Left cardiac atrium (tissue), 4 donors: ENCODE data around the gene RAB3B. TPM values are rescaled to one million over a fixed set of nuclear protein-coding genes. Genes with fewer than 3 reads are reported as not detected.
"Not testable (repeated sequence)": the region's sequence is repeated elsewhere in the genome, so short reads cannot be mapped to it uniquely, and the experiment has no call there.

Experiments
- ATAC-seq, 2 donors: fragments of 200-7000 bp; cut with Tn5 transposase; one replicate each; pipeline ENCODE4 v1.9.1; 2020; ENCODE audit warnings: mild to moderate bottlenecking in 2 of 2, moderate library complexity in 2 of 2
- DNase-seq: peaks from one replicate; pipeline ENCODE4 v3.0.0-alpha.2; 2020
- intact Hi-C, 2 donors: fragments of 100-400 bp; cut with DNase I; formaldehyde crosslinking; loops; one replicate each; pipeline versions ENCODE4 v1.14.1 to v1.15.1; 2022 to 2023
- total RNA-seq, 2 donors: library from RNA; stranded (reverse); fragmentation: NEBNext Ultra II Directional; extraction: Animal tissue kit (Norgen Biotek cat#: 25700); gene quantifications; one replicate each; pipeline ENCODE4 v1.2.1, GENCODE V29; 2021
- donor health status: DM: no; HTN: yes; CAD: no.
- donor health status: DM: no; HTN: yes; CAD: no; lungs with severe emphysema.
- donor health status: DM: yes; HTN: yes; CAD: no.
- donor health status: Dilated cardiomyopathy.

RAB3B gene
- total RNA-seq, 2 donors from 2014 or later: not detected

- intact Hi-C loops: loop anchor here in 1 of 2 donors (10.0 kb wide), 1 partner anchor 106 kb away; no protein-coding TSS in a partner anchor
- no peak for ATAC-seq
Observed at GRCh38 chr1:51899022-51899421, 91.5 kb downstream of the RAB3B start.

DNA sequence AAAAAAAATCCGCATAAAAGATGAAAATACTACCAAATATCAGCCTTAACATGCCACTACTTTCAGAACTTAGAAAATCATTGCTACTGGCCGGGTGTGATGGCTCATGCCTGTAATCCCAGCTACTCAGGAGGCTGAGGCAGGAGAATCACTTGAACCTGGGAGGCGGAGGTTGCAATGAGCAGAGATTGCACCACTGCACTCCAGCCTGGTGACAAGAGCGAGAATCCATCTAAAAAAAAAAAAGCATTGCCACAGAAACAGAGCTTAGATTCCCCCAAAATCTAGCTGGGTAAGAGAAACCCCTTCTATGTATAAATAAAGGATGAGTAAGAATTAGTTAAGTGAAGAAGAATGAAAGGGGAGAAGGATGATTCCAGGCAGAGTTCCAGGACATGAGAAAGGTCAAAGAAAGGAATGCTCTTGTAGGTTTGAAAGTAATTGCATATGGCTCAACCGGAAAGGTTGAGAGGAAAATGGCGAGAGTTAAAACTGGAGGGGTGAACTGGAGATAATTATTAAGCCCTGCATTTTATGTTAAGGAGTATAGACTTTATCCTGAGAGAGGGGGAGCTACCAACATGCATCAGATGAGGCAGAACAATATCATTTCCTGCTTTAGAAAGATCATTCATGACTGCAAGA, 92.3 kb downstream of the RAB3B start:
- intact Hi-C loops: loop anchor here in 1 of 2 donors (10.0 kb wide), 1 partner anchor 107 kb away; no protein-coding TSS in a partner anchor
- ATAC-seq (no peak), DNase-seq (no peak)

More at GRCh38 chr1:51899022-51899421, 91.5 kb downstream of the RAB3B start:
- DNase-seq: no peak

DNA sequence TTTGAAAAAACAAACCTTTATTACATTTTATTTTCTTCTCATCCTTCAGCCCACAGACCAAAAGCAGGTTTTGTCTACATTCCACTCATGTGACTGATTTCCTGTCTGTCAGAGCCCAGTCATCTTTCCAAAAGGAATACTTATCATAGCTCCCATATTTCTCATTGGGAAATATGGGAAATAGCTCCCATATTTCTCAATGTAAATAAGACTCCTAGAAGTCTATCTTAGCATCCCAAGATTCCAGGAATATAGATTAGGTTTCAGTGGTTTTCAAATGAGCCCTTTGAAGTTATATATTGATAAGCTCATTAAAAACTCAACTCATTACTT, 92.8 kb downstream of the RAB3B start:
- intact Hi-C loops: loop anchor here (1.0 to 10.0 kb wide), 2 partner anchors 105 to 107 kb away; no protein-coding TSS in a partner anchor
- DNase-seq (no peak), ATAC-seq (no peak)

DNA sequence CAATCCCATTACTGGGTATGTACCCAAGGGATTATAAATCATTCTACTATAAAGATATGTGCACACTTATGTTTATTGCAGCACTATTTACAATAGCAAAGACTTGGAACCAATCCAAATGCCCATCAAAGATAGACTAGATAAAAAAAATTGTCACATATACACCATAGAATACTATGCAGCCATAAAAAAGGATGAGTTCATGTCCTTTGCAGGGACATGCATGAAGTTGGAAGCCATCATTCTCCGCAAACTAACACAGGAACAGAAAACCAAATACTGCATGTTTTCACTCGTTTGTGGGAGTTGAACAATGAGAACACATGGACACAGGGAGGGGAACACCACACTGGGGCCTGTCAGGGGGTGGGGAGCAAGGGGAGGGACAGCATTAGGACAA, 95.8 kb downstream of the RAB3B start:
- ATAC-seq, DNase-seq: not testable (repeated sequence)
- intact Hi-C loops: loop anchor here in 1 of 2 donors (10.0 kb wide), 1 partner anchor 110 kb away; no protein-coding TSS in a partner anchor

DNA sequence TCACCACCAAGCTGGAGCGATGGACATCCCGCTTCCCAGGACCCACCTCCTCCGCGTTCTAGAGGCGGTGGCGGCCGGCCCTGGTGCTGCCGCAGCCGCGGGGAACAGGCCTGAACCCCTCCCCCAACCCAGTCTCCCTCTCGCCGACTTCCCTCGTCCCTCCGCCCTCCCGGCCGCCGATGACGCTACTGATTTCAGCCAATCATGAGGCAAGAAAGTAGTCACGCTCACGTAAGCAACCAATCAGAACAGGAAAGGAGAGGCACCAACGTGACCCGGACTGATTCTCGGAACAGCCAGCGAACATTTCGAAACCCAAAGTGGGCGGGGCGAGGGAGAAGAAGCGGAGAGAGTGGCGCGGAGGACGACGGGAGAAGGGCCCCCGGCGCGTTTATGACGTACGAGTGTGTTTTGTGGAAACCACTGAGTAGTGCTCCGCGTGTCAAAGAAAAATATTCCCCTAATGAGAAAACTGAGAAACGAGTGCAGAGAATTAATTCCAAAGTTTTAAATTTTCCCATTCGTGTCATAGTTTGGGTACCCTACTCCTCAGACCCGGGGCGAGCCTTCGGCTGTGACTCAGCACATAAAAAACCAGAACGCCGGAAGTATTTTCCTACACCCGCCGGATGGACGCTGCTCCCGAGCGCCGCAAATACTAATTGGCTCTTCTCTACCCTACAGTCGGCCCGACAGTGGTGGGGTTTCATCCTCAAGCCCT, 111.7 kb downstream of the RAB3B start, which contains the start of gene NRDC:
Gene NRDC (minus strand): TSS at position 112 of the 721 bp plus-strand sequence. CDS start 112 bp downstream, outside the sequence.
- intact Hi-C loops: no loop called here
- ATAC-seq (peak; percentile 97 to 98), DNase-seq (peak; percentile 100)

DNA sequence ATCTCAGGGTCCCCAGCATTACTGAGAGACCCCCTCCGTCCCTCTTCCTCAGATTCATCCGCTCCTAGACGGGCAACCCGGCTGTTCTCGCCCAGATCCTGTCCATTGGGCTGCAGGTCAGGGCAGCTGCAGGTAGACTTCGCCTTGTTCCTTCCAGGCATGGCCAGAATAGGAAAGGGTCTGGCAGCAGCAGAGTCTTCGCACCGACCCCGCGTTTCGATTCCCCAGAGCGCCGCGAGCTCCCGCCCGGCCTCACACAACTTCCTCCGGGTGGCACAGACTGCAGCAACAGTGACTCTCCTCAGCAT, 112.2 kb downstream of the RAB3B start:
- intact Hi-C loops: no loop called here
- ATAC-seq (peak; percentile 9 to 33), DNase-seq (no peak)

DNA sequence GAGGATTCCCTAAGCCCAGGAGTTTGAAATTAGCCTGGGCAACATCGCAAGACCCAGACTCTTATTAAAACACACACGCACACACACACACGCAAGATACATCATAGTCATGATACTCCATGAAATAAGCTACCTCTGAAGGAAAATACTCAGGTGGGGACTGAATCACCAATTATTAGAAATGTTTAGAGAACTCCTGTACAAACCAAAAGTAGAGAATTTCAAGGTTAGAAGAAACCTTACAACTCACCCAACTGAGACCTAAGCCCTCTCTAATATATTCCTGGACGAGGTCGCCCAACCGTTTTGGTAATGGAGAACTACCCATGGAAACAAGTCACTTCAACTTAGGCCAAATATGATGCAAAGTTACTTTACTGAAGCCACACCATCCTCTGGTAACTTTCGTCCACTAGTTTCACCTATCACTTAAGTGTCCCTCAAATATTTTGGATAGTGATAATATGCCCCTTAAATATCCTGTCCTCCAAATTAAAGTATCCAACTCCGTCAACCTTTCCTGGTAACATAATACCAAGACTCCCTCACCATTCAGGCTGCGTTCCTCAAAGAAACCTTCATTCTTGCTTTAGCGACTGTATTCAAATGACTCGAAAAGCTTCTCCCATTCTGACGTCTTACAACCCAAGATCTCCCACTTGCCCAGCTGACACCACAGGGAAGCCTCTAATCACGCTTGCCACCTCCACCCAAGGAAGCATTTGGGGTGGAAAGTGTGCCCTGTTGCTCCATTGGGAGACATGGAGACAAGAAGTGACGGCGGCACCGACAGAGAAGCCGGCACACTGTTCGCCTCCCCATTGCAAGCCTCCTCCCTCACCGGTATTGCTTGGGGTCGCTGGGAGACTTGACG, 112.8 kb downstream of the RAB3B start:
- ATAC-seq: peak; percentile 5 to 6
- intact Hi-C loops: no loop called here
- peak; percentile 31 for DNase-seq

DNA sequence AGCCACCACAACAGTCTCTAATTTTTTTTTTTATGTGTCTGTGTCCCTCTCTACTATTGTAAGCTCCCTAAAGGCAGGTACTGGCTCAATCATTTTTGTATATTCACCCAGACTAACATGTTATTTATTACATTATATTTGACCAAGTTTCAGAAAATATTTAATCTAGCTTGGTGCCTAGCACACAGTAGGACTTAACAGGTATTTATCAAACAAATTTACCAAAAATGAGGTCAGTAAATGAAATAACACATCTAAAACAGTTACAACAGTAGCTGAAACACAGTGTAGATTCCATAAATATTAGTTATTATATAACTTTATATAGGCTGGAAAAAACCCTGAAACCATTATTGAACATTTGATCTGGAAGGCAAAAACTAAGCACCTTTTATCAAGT, 114.7 kb downstream of the RAB3B start:
- no peak for DNase-seq
- intact Hi-C loops: no loop called here
- no peak for ATAC-seq

DNA sequence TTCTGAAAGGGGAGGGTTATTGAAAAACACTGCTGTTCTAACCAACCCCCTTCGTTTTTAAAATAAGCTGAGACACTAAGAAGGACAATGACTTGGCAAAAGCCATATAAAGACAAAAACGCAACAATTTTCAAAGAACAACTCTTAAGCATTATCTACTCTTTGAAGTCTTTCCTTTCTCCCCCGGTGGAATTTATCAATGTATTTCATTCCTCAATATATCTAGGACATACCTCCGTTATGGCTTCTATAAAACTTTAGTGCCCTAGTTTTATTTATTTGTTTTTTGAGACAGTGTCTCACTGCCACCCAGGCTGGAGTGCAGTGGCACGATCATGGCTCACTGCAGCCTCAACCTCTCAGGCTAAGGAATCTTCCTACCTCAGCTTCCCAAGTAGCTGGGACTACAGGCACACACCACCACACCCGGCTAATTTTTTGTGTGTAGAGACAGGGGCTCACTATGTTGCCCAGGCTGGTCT, 115.2 kb downstream of the RAB3B start:
- intact Hi-C loops: no loop called here
- ATAC-seq: no peak

DNA sequence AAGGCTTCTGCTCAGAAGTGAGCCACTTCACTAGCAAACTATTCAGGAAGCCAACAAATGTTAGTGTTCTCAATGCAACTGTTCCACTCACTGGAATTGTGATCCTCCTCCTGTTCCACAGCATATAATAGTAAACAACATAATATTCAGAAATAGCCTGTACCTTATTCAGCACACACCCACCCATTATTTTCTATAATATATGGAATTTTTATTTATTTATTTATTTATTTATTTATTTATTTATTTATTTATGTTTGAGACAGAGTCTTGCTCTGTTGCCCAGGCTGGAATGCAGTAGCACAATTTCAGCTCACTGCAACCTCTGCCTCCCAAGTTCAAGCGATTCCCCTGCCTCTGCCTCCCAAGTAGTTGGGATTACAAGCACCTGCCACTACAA, 117.2 kb downstream of the RAB3B start:
- ATAC-seq, intact Hi-C loops, DNase-seq: not testable (repeated sequence)

More for the DNA sequence above, 115.2 kb downstream of the RAB3B start:
- DNase-seq: no peak

- no peak for ATAC-seq
- intact Hi-C loops: no loop called here
- DNase-seq: no peak
Observed at GRCh38 chr1:51871351-51871975, 119.0 kb downstream of the RAB3B start.

- ATAC-seq (no peak), DNase-seq (no peak)
- intact Hi-C loops: no loop called here
Observed at GRCh38 chr1:51870603-51871350, 119.7 kb downstream of the RAB3B start.

- DNase-seq: no peak
- no peak for ATAC-seq
- intact Hi-C loops: no loop called here
Observed at GRCh38 chr1:51867479-51868232, 122.8 kb downstream of the RAB3B start.

- intact Hi-C loops: no loop called here
- DNase-seq (no peak), ATAC-seq (no peak)
Observed at GRCh38 chr1:51863384-51863783, 127.1 kb downstream of the RAB3B start.

GRCh38 chr1:51861669-51862068, 128.8 kb downstream of the RAB3B start:
- DNase-seq (no peak), ATAC-seq (no peak)
- intact Hi-C loops: no loop called here

DNA sequence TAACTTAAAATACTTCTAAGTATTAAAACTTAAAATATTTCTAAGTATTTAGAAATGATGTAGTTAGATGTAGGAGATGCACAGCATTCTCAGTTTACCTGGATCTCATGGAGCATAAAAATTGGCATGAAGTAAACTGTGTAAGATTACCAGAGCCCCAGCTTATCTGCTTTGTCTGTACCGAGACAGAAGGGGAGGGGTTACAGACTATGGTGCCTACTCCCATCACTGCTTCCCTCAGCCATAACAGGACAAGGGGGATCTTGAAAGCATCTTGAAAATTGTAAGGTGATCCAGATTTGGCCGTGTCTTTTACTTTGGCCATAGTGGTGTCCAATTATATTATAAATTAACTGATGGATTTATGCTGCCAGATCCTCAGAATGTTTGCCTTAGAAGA, 130.8 kb downstream of the RAB3B start:
- DNase-seq (no peak), ATAC-seq (no peak)
- intact Hi-C loops: no loop called here

DNA sequence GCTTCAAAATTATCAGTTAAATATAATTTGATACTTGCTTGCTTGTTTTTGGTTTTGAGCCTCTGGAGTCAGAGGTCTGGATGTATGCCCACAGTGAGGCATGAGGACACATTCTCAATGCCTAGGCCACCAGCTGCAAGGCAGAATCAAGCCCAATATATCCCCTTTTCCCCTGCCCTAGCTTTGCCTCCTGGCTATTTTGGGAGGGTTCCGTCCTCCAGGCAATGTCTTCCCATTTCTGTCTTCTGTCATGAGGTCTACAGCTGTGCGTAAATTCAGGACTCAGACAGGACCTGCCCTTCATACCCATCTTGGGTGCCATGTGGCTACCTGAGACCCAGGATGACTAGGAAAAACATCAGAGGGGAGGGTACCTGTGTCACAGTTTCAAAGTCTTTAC, 131.2 kb downstream of the RAB3B start:
- DNase-seq (no peak), ATAC-seq (no peak)
- intact Hi-C loops: no loop called here

- intact Hi-C loops: no loop called here
- DNase-seq (no peak), ATAC-seq (no peak)
Observed at GRCh38 chr1:51858892-51859291, 131.6 kb downstream of the RAB3B start.
